Measurements from ENCODE around the gene CENPK.

DNA sequence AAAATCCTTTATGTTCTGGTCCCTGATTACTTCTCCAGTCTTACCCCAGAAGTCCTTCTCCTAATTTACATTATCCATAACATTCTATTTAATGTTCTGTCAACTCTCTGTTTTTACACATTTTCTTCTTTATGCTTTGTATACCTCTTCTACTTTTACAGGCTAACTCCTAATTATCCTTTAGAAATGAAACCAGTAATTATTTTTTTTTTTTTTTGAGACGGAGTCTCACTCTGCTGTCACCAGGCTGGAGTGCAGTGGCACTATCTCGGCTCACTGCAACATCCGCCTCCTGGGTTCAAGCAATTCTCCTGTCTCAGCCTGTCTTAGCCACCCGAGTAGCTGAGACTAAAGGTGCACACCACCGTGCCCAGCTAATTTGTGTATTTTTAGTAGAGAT is 9.0 kb downstream of the CENPK start:
- TF ChIP-seq, protein P1, sequence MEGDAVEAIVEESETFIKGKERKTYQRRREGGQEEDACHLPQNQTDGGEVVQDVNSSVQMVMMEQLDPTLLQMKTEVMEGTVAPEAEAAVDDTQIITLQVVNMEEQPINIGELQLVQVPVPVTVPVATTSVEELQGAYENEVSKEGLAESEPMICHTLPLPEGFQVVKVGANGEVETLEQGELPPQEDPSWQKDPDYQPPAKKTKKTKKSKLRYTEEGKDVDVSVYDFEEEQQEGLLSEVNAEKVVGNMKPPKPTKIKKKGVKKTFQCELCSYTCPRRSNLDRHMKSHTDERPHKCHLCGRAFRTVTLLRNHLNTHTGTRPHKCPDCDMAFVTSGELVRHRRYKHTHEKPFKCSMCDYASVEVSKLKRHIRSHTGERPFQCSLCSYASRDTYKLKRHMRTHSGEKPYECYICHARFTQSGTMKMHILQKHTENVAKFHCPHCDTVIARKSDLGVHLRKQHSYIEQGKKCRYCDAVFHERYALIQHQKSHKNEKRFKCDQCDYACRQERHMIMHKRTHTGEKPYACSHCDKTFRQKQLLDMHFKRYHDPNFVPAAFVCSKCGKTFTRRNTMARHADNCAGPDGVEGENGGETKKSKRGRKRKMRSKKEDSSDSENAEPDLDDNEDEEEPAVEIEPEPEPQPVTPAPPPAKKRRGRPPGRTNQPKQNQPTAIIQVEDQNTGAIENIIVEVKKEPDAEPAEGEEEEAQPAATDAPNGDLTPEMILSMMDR (conservative IDR thresholded peaks at IDR 0.05; ENCODE audit: low read depth, low read length): no peak
- TF ChIP-seq EZH2 (IDR thresholded peaks at IDR 0.05; ENCODE audit: borderline replicate concordance, low read depth, low read length, poor library complexity, severe bottlenecking): no peak
